GM23248 (cell line): ENCODE data around the gene CLDN4. TPM values are rescaled to one million over a fixed set of nuclear protein-coding genes. Genes with fewer than 3 reads are reported as not detected.
A peak's percentile ranks its signal among the peaks of the same experiment; 100 is the strongest.

Source experiments
- DNase-seq: peaks from one replicate; pipeline ENCODE4 v3.0.0-alpha.2; 2015
- H2AFZ ChIP-seq: fragments of 200-600 bp; sonication (generic); 2 replicates; pipeline ENCODE4 v1.6.1; 2016; ENCODE audit warnings: antibody characterized with exemption
- H3F3A ChIP-seq: fragments of 200-600 bp; sonication (generic); 2 replicates; pipeline ENCODE4 v1.6.1; 2016; ENCODE audit warnings: mild to moderate bottlenecking, antibody characterized with exemption, mixed run types; ENCODE audit not compliant: insufficient read depth
- H3K27ac ChIP-seq: fragments of 200-600 bp; sonication (generic); 2 replicates; pipeline ENCODE4 v1.5.1; 2016; ENCODE audit warnings: mild to moderate bottlenecking
- H3K27me3 ChIP-seq: fragments of 200-600 bp; sonication (generic); replicated peaks from 2 replicates; pipeline ENCODE4 v1.6.1; 2016; ENCODE audit warnings: mild to moderate bottlenecking; ENCODE audit not compliant: insufficient read depth
- H3K36me3 ChIP-seq: fragments of 200-600 bp; sonication (generic); 2 replicates; pipeline ENCODE4 v1.6.1; 2016; ENCODE audit warnings: low read depth, mild to moderate bottlenecking
- H3K4me1 ChIP-seq: fragments of 200-600 bp; sonication (generic); 2 replicates; pipeline ENCODE4 v1.6.1; 2016; ENCODE audit warnings: mild to moderate bottlenecking; ENCODE audit not compliant: insufficient read depth
- H3K4me2 ChIP-seq: fragments of 200-600 bp; sonication (generic); one replicate; pipeline ENCODE4 v1.6.1; 2016; ENCODE audit warnings: mild to moderate bottlenecking; ENCODE audit not compliant: unreplicated experiment
- H3K4me3 ChIP-seq: fragments of 200-600 bp; sonication (generic); 2 replicates; pipeline ENCODE4 v1.5.1; 2016; ENCODE audit warnings: mild to moderate bottlenecking
- H3K79me2 ChIP-seq: fragments of 200-600 bp; sonication (generic); 2 replicates; pipeline ENCODE4 v1.6.1; 2016; ENCODE audit warnings: mild to moderate bottlenecking; ENCODE audit not compliant: insufficient read depth
- H3K9ac ChIP-seq: fragments of 200-600 bp; sonication (generic); 2 replicates; pipeline ENCODE4 v1.6.1; 2016; ENCODE audit warnings: mild to moderate bottlenecking
- H3K9me2 ChIP-seq: fragments of 200-600 bp; sonication (generic); 2 replicates; pipeline ENCODE4 v1.6.1; 2016; ENCODE audit warnings: mixed run types, mild to moderate bottlenecking, moderate library complexity; ENCODE audit not compliant: insufficient read depth
- H3K9me3 ChIP-seq: fragments of 200-600 bp; sonication (generic); one replicate; pipeline ENCODE4 v1.6.1; 2017; ENCODE audit warnings: low read depth
- H4K20me1 ChIP-seq: fragments of 200-600 bp; sonication (generic); 2 replicates; pipeline ENCODE4 v1.6.0; 2016; ENCODE audit not compliant: insufficient read depth
- EZH2 ChIP-seq: fragments of 200-600 bp; sonication (generic); IDR thresholded peaks from 2 replicates; pipeline ENCODE4 v1.6.1; 2018; ENCODE audit warnings: antibody characterized with exemption, mild to moderate bottlenecking; ENCODE audit not compliant: insufficient read depth, poor library complexity, severe bottlenecking
- EZH2phosphoT487 ChIP-seq: fragments of 200-600 bp; sonication (generic); IDR thresholded peaks from 2 replicates; pipeline ENCODE4 v1.6.1; 2018; ENCODE audit warnings: antibody characterized with exemption, moderate library complexity, mild to moderate bottlenecking, low read depth; ENCODE audit not compliant: insufficient read depth
- WGBS, 2 experiments: methylation state at CpG; one replicate each; pipeline ENCODE4 v1.1.6; 2015 to 2017; ENCODE audit warnings: low lambda C conversion rate in 2 of 2, low coverage in 1 of 2; ENCODE audit errors: missing lambda C conversion rate in 2 of 2; 5-methylcytosine and 5-hydroxymethylcytosine counted together
- in situ Hi-C: fragments of 300-500 bp; cut with MboI; formaldehyde crosslinking; loops from 2 replicates; pipeline ENCODE4 v1.15.0; 2020
- polyA plus RNA-seq: library from polyadenylated mRNA; unstranded; fragments of >200 nt; fragmentation: Nextera tagmentation; extraction: Ambion mirVana; gene quantifications from 2 replicates; pipeline ENCODE4 v1.2.1, GENCODE V29; 2016
- total RNA-seq: library from RNA; depleted of rRNA; stranded (reverse); fragments of >200 nt; shearing (Covaris generic); gene quantifications from 2 replicates; pipeline ENCODE4 v1.2.3, GENCODE V29; 2014; rRNA removed

CLDN4 gene
- total and polyA plus RNA-seq, 2 experiments from 2014 or later = 0.10 TPM; not detected in 1

- Histone ChIP-seq H3K9me3 (no peaks in the 10 kb centered on the region), H3K79me2 (no peaks in the 10 kb centered on the region), H3K27ac (peak overlapping the region; percentile 65), H3K9ac (peak overlapping the region; percentile 49), H3K4me3 (0 out of 2 replicates have a peak overlapping the region, but pooled peaks have one; percentile 2), H3K4me1 (peaks cover 23% of the 10 kb centered on the region), H3K9me2 (no peaks in the 10 kb centered on the region), H2AFZ (peak overlapping the region; percentile 46), H3K27me3 (no peaks in the 10 kb centered on the region), H3K4me2 (peak overlapping the region; percentile 56), H3K36me3 (no peaks in the 10 kb centered on the region), H3F3A (peaks cover 8% of the 10 kb centered on the region), H4K20me1 (no peaks in the 10 kb centered on the region)
- no peak for TF ChIP-seq EZH2
- no peak for TF ChIP-seq EZH2phosphoT487
- DNase-seq = peak; percentile 72
- 2 to 6% methylated on average over 18 of the region's 18 CpGs for WGBS, 2 experiments
- in situ Hi-C loops = loop anchor here (5.0 to 10.0 kb wide), 2 partner anchors 145 to 307 kb away; partner anchors contain the start of gene ELN
These were observed 49.3 kb downstream of the CLDN4 start for GRCh38 chr7:73879977-73880681.

GRCh38 chr7:73880755-73881328 is 50.0 kb downstream of the CLDN4 start:
- DNase-seq = peak; percentile 55
- Histone ChIP-seq H3K4me3 (0 out of 2 replicates have a peak overlapping the region, but pooled peaks have one; percentile 2), H3F3A (peaks cover 8% of the 10 kb centered on the region), H3K36me3 (no peaks in the 10 kb centered on the region), H2AFZ (peak overlapping the region; percentile 46), H3K79me2 (no peaks in the 10 kb centered on the region), H3K9me2 (no peaks in the 10 kb centered on the region), H3K4me2 (peak overlapping the region; percentile 56), H3K27me3 (no peaks in the 10 kb centered on the region), H3K9me3 (no peaks in the 10 kb centered on the region), H3K4me1 (peaks cover 23% of the 10 kb centered on the region), H3K27ac (peak overlapping the region; percentile 65), H3K9ac (peak overlapping the region; percentile 49; the same call in 1 of the 2 replicates), H4K20me1 (no peaks in the 10 kb centered on the region)
- in situ Hi-C loops = no loop called here
- WGBS, 2 experiments = 9 to 15% methylated on average over 13 of the region's 13 CpGs
- TF ChIP-seq EZH2 (no peak), EZH2phosphoT487 (no peak)

- Histone ChIP-seq H3K4me1 (peaks cover 28% of the 10 kb centered on the region), H3K4me3 (no peak overlapping the region), H4K20me1 (no peaks in the 10 kb centered on the region), H2AFZ (no peak overlapping the region), H3K27ac (0 out of 2 replicates have a peak overlapping the region, but pooled peaks have one; percentile 65), H3F3A (peaks cover 8% of the 10 kb centered on the region), H3K27me3 (no peaks in the 10 kb centered on the region), H3K9me2 (no peaks in the 10 kb centered on the region), H3K9me3 (no peaks in the 10 kb centered on the region), H3K4me2 (peak overlapping the region; percentile 56), H3K79me2 (no peaks in the 10 kb centered on the region), H3K36me3 (no peaks in the 10 kb centered on the region), H3K9ac (0 out of 2 replicates have a peak overlapping the region, but pooled peaks have one; percentile 49)
- in situ Hi-C loops = no loop called here
- 40 to 54% methylated on average over 5 of the region's 5 CpGs for WGBS, 2 experiments
- DNase-seq = peak; percentile 8
- TF ChIP-seq EZH2phosphoT487 (no peak), EZH2 (no peak)
These were observed 50.7 kb downstream of the CLDN4 start for GRCh38 chr7:73881352-73882046.

GRCh38 chr7:73882047-73882402 is 51.2 kb downstream of the CLDN4 start:
- Histone ChIP-seq H3K36me3 (no peaks in the 10 kb centered on the region), H3K4me3 (no peak overlapping the region), H2AFZ (no peak overlapping the region), H4K20me1 (no peaks in the 10 kb centered on the region), H3K9me3 (no peaks in the 10 kb centered on the region), H3K79me2 (no peaks in the 10 kb centered on the region), H3K27ac (no peak overlapping the region), H3K9me2 (no peaks in the 10 kb centered on the region), H3K4me2 (no peak overlapping the region), H3K9ac (no peak overlapping the region), H3K4me1 (peaks cover 33% of the 10 kb centered on the region), H3K27me3 (no peaks in the 10 kb centered on the region), H3F3A (peaks cover 8% of the 10 kb centered on the region)
- in situ Hi-C loops = no loop called here
- TF ChIP-seq EZH2 (no peak), EZH2phosphoT487 (no peak)
- 85 to 90% methylated on average over 3 of the region's 3 CpGs for WGBS, 2 experiments
- no peak for DNase-seq

Other genes with a start within 250 kb of the CLDN4 start
- not detected in 2 replicates for gene MLXIPL, start 206.5 kb upstream of the CLDN4 start, total RNA-seq
- not detected in 2 replicates for gene MLXIPL, start 206.5 kb upstream of the CLDN4 start, polyA plus RNA-seq
- gene VPS37D, start 163.2 kb upstream of the CLDN4 start, total RNA-seq = 3.5 and 5.9 TPM in 2 replicates
- 1.2 and 1.3 TPM in 2 replicates for gene VPS37D, start 163.2 kb upstream of the CLDN4 start, polyA plus RNA-seq
- gene DNAJC30, start 147.5 kb upstream of the CLDN4 start, total RNA-seq = 5.2 and 5.7 TPM in 2 replicates
- 12.7 and 14.3 TPM in 2 replicates for gene DNAJC30, start 147.5 kb upstream of the CLDN4 start, polyA plus RNA-seq
- 36.2 and 48.2 TPM in 2 replicates for gene BUD23, start 147.4 kb upstream of the CLDN4 start, total RNA-seq
- gene BUD23, start 147.4 kb upstream of the CLDN4 start, polyA plus RNA-seq = 95.1 and 98.5 TPM in 2 replicates
- 10.9 and 20.6 TPM in 2 replicates for gene STX1A, start 111.3 kb upstream of the CLDN4 start, total RNA-seq
- gene STX1A, start 111.3 kb upstream of the CLDN4 start, polyA plus RNA-seq = 10.1 and 12.0 TPM in 2 replicates
- gene ABHD11, start 92.2 kb upstream of the CLDN4 start, total RNA-seq = 8.9 and 20.8 TPM in 2 replicates
- 17.6 and 18.1 TPM in 2 replicates for gene ABHD11, start 92.2 kb upstream of the CLDN4 start, polyA plus RNA-seq
- gene CLDN3, start 60.7 kb upstream of the CLDN4 start, total RNA-seq = not detected in 2 replicates
- not detected in 2 replicates for gene CLDN3, start 60.7 kb upstream of the CLDN4 start, polyA plus RNA-seq
- gene METTL27, start 11.5 kb downstream of the CLDN4 start, total RNA-seq = 3.5 and 5.3 TPM in 2 replicates
- 6.0 and 6.5 TPM in 2 replicates for gene METTL27, start 11.5 kb downstream of the CLDN4 start, polyA plus RNA-seq
- not detected in 2 replicates for gene TMEM270, start 30.2 kb downstream of the CLDN4 start, total RNA-seq
- gene TMEM270, start 30.2 kb downstream of the CLDN4 start, polyA plus RNA-seq = not detected in 2 replicates
- 698 and 974 TPM in 2 replicates for gene ELN, start 197.2 kb downstream of the CLDN4 start, total RNA-seq
- 539 and 568 TPM in 2 replicates for gene ELN, start 197.2 kb downstream of the CLDN4 start, polyA plus RNA-seq